ENCODE data around the gene DUSP8.
A peak's percentile ranks its signal among the peaks of the same experiment; 100 is the strongest.

The DUSP8 gene

GRCh38 chr11:1565173-1565903 is 6.7 kb downstream of the DUSP8 start:
- no peak for DNase-seq

DNA sequence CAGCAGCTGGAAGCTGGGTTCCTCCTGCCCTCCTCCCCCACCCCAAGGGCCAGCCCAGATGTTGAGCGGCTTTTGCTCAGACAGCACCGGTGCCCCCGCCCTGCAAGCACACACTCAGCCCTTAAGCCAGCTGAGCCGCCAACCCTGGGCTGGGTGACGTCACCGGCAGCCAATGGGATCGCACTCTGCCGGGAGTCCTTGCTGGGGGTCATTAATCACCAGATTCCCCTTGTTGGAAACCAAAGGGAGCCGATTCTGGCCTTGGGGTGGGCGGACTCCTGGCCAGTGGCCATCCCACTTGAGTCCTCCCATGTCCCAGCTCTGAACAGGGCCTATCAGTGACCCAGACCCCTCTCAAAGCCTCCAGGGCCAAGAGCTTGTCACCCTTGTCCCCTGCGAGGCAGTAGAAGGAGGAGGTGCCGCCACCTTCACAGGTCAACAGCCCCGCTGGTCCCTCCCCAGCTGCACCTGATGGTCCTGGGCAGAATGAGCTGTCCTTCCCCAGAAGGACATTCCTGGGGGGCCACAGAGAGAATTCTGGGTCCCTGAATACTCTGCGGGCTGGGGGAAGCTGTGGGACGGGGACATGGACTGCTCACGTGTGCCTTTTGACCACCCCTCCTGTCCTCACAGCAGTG is 7.4 kb downstream of the DUSP8 start:
- peak; percentile 71 for DNase-seq

DNA sequence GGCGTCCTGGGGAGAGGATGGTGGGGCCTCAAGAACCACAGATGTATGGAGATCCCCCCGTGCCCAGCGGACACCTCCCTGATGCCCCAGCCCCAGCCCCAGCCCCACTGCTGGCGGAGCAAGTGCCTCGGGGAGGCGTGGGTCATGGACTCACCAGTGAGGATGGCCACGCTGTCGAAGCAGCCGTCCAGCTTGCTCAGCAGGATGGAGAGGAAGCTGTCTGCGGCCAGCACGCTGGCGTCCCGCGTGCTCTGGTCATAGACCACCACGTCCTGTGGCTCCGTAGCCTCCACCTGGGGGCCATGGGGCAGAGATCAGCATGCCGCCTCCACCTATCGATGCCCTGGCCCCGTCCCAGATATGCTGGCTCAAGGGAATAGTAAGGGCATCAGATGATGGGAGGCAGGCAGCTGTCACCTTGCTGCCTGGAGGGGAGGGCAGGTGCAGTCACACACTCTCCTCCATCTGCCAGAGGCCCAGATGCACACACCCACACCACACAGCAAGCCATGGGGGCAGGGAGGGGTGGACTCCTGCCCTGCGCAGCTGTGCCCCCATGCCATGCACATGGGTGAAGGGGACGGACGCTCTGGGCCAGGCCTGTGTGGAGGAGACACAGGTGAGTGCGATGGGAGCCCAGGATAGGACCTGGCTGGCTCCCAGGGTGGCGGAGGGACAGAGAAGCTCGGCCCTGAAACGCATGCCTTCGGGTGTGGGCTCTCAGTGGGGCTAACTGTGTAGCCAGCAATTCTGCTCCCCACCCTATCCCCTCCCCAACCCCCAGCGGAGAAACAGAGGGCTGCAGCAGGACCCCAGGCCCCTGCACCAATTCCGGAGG is 8.2 kb downstream of the DUSP8 start:
- DNase-seq, result no peak

DNA sequence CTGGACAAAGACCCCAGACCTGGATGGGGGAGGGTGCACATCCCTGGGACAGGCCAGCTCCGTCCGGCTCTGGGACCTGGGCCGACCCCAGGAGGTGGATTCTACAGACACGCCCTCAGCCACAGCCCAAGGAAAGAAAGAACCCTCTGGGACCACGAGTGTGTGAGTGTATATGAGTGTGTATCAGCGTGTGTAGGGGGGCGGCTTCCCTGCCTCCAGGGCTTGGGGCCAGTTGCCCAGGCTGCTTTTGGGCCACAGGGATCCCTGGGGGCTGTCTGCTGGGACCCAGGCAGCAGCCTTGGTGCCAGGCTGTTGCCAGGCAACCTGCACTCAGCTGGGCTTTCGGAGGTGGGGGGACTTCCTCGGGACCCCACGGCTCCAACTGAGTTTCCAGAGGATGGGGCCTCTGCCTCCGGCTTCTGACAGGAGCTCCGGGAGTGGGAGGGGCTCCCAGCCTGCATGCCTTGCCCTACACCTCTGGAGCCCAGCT is 8.9 kb downstream of the DUSP8 start:
- DNase-seq, result no peak

GRCh38 chr11:1562469-1563148 is 9.5 kb downstream of the DUSP8 start:
- no peak for DNase-seq

DNA sequence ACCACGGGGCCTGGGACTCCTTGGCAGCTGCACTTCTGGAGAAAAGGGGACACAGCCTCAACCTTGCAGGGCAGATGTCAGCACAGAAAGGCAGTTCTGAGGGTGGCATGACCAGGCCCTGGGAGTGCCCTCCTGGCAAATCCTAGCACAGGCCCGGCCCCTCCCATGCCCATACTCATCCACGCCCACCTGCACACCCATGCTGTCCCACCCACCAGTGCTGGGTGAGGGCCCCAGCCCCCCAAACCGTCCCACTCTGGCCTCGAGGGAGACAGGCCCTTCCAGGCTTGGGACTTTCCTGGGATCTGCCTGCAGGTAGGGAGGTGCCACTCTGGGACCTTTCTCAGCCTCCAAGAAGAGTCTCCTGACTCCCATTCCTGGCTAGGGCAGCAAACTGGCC is 10.1 kb downstream of the DUSP8 start:
- DNase-seq, result no peak

DNA sequence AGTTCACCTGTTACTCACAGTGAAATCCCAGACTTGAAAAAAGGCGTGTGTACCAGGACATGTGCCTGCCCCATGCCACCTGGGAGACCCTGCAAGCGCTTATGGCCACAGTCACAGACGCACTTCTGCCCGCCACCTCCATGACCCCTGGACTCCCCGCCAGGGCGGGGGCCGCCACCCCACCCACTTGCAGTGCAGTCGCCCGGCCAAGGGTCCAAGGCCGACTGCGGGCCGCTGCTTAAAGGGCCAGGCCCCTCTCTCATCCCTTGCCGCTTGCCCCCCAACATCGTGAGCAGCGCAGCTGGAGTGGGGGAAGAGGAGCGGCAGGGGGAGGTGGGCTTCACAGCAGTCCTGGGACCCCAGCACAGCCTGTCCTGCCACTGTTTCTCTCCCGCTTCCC is 10.8 kb downstream of the DUSP8 start:
- DNase-seq, result no peak

DNA sequence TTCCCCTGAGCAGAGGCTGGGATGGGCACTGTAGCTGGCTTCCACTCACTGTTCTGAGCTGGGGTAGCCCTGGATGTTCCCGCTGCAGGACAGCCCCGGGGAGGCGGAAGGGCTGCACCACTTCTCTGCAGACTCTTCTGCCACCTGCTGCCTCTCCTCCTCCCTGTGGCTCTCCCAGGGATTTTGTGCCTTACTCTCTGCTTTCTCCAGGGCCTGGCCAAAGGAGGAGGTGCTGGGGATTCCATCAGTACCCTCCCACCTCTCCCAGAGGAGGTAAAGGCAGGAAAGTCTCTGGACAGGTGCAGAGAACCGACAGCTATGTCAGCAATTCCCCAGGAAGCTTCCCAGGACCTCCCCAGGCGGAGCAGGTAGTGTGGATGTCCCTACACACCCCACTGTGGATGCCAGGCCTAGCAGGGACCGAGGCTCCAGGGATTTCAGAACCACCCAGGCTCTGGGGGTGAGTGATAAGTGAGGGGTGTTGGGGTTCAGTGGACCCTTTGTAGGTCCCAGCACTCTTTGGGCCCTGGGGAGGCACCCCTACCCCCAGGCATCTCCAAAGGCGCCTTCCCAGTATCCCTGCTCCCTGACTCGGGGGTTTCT is 11.3 kb downstream of the DUSP8 start:
- no peak for DNase-seq

DNA sequence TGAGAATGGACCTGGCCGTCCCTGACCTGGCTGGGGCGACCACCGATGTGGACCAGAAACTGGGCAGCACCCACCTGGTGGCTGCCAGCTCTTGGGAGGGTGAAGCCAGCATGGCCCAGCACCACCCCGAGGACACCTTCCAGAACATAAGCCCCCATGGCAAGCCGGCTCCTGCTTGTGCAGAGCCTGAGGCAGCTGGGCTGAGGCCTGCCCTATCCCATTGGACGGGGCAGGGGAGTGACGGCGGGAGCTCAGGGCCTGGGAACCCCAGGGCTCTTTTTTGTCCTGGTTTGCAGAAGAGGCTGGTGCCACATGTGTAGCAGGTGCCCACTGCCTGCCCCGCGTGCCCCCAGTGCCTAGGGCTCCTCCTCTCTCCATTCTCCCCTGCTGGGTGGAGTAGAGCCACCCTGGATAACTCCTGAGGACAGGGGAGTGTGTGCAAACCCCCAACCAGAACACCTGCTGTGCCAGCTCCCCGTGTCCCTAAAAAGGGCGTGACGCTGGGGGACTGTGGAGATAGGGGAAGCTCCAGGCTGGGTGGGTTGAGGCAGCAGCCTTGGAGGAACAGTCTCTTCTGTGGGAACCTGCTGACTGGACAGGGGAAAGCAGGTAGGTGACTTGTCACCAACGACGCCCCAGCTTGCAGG is 11.9 kb downstream of the DUSP8 start:
- no peak for DNase-seq

- DNase-seq, result peak; percentile 89
These were observed 12.7 kb downstream of the DUSP8 start for GRCh38 chr11:1559111-1559951.

- DNase-seq, result no peak
These were observed 13.3 kb downstream of the DUSP8 start for GRCh38 chr11:1558775-1559110.

DNA sequence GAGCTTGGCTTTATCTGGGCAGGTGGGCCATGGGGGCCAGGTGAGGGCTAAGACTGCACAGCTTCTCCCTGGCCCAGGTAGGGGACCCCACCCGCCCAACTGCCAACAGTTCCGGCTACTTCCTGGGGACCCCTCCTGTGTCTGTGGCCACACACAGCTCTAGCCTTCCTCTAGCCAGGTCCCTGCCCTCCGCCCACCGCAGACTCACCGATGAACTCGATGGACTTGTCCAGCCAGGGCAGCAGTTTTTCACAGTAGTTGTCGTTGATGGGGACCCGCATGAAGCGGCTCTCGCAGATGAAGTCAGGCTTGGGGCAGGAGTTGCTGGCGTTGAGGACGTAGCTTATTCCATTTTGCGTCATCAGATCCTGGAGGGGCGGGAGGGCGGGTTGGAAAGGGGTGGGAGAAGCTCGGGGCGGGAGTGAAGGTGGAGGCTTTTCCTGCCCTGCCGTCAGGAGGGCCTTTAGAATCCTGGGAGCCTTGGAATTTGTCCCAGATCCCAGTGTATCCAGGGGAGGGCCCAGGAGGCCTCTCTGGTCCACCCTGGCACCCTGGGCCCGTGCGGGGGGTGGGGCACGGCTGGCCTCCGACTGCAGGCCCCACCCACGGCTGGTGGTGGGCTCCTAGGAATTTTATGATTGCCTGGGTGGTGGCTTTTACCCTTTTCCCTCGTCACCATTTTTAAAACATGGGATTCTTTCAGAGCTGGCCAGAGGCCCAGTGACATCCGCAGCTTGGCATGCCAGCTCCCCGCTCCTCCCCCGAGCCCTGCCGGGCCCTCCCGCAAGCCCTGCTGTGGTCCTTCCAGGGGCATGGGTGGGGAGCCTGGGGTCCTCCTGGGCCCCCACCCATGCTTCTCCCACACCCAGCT is 13.9 kb downstream of the DUSP8 start:
- DNase-seq, result peak; percentile 74

DNA sequence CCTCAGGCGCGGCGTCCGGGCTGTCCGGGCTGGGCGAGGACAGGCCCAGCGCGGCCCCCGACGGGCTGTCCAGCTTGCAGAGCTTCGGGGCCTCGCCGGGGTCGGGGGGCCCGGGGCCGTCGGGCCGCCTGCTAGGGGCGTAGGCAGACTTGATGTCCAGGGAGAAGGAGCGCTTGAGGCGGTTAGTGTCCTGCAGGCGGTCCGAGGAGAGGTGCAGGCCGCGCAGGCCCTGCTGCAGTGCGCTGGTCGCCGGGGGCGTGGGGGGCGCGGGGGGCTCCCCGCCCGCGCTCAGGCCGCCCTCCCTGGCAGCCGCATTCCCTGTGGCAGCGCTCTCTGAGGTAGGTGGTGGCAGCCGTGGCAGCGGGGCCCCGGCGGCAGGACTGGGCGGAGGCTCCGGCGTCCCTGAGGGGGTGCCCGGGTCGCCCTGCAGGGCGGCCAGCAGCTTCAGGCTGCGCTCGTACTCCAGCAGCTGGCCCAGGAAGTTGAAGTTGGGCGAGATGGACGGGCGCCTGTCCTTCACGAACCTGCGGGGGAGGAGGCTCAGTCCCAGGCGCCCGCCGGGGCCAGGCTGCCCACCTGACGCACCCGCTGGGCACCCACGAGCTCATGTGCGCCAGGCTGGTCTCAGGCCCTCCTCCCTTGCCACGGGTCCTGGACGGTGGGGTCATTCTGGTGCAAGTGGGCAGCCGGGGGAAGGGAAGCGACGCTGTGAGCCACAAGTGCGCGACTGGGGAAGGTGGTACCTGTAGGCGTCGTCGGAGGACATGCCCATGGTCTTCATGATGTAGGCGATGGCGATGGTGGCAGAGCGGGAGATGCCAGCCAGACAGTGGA is 14.8 kb downstream of the DUSP8 start:
- DNase-seq, result no peak

- DNase-seq, result no peak
These were observed 15.7 kb downstream of the DUSP8 start for GRCh38 chr11:1556278-1556902.

DNA sequence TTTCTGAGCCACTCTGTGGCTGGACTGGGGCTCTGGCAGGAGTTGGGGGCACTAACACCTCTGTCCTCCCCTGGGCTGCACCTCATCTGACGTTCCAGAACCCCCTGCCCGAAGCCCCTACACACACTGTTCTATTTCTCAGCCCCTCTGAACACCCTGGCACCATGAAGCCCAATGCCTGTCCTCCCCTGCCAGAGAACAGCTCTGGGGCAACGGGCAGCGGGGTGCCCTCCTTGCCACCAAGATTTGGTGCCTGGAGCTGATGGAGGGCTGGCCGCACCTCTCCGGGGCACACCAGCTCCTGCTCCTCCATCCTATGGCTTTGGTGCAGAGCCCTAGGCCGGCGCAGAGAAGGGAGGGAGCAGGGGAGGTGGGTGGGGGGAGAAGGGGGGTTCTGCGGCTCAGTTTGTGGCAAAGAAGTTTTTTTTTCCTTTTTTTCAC is 16.3 kb downstream of the DUSP8 start:
- no peak for DNase-seq

DNA sequence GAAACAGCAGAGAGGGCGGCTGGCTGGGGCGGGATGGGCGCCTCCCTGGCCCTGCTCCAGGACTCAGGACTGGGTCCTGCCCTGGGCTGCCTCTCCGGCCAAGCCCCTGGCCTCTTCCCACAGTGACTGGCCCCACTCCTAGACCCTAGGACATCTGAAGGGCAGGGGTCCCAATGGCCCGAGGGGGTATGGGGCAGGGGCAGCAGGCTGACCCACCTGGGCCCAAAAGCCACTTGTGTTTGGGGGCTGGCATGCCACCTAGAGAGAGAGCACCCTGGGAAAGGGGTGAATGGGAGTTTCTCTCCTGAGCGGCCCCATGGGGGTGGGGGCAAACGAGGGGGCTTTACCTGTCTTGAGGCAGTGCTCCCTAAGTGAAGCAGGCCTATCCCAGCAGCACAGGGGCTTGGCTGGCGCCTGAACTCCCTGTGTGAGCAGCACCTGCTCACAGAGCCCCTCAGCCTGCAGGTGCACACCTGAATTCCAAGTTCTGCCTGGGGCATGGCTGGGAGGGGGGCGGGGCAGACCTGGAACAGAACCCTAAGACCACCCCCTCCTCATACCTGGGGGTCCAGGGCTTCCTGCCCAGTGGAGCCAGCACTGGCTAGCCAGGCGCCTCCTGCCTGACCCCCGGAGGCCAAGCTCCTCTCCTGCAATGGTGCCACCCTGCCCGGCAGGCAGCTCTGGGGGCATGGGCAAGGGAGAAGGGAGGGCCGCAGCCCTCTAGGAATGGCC is 16.9 kb downstream of the DUSP8 start:
- DNase-seq, result no peak

DNA sequence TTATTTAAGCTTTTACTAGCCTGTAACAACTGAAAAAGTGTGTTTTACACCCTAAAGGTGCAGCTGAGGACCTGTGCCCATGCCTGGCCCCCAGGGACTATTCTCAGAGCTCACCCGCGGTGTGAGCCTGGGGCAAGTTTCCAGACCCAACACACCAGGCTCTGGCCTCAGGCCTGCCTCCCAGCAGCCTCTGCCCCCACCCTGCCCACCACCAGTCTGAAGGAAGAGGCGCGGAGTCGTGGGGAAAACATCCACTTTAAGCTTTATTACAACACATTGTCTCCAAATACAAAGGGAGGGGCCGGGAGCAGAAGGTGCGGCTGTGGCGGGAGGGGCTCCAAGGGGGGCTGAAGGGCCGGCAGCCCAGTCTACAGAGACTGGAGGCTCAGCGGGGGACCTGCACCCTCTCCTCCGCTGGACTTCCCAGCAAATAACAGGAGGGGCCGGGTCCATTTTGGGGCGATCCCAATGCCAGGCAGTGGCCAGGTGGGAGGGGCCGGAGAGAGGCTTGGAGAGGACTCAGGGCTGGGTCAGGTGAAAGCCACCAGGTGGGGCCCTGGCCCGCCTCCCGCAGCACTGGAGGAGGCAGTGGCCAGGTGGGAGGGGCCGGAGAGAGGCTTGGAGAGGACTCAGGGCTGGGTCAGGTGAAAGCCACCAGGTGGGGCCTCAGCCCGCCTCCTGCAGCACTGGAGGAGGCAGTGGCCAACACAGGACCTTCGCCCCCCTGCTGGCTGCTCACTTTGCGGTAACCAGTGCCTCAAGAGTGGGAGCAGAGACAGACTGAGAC is 18.1 kb downstream of the DUSP8 start:
- DNase-seq, result no peak

Data from femur (tissue), 1 donor.